Measurements from ENCODE around the gene LGALS3BP.
"Not testable (repeated sequence)": the region's sequence is repeated elsewhere in the genome, so short reads cannot be mapped to it uniquely, and the experiment has no call there.

LGALS3BP gene

GRCh38 chr17:78979780-78980623 is at the start of gene LGALS3BP:
LGALS3BP (minus strand) TSS chr17:78979923; CDS start chr17:78977191, 2,732 bp downstream.
- peak in 53 of 56 donors; percentile 40 to 88 (median 75) for DNase-seq

GRCh38 chr17:79028496-79029326 is 49.0 kb upstream of the LGALS3BP start:
- DNase-seq: no peak

- no peak for DNase-seq
Measured at GRCh38 chr17:79027925-79028491, 48.3 kb upstream of the LGALS3BP start.

- DNase-seq: no peak
Measured at GRCh38 chr17:79027274-79027924, 47.7 kb upstream of the LGALS3BP start.

- DNase-seq: no peak
Measured at GRCh38 chr17:79026376-79027273, 46.9 kb upstream of the LGALS3BP start.

- DNase-seq: no peak
Measured at GRCh38 chr17:79024901-79025737, 45.4 kb upstream of the LGALS3BP start.

- DNase-seq: peak in 1 of 56 donors; percentile 36
Measured at GRCh38 chr17:79023886-79024771, 44.4 kb upstream of the LGALS3BP start, which contains the start of gene C1QTNF1. C1QTNF1 (plus strand) TSS chr17:79024169; CDS start chr17:79043969, 19,800 bp downstream.

GRCh38 chr17:79023180-79023705 is 43.5 kb upstream of the LGALS3BP start:
- DNase-seq: no peak

GRCh38 chr17:79022507-79022991 is 42.8 kb upstream of the LGALS3BP start:
- DNase-seq: no peak

GRCh38 chr17:79021929-79022328 is 42.2 kb upstream of the LGALS3BP start:
- DNase-seq: not testable (repeated sequence)

GRCh38 chr17:79020631-79021301 is 41.0 kb upstream of the LGALS3BP start:
- no peak for DNase-seq

- DNase-seq: peak in 5 of 56 donors; percentile 5 to 46 (median 34)
Measured at GRCh38 chr17:79019632-79020584, 40.2 kb upstream of the LGALS3BP start.

GRCh38 chr17:79019261-79019631 is 39.5 kb upstream of the LGALS3BP start:
- DNase-seq: no peak

- no peak for DNase-seq
Measured at GRCh38 chr17:79018370-79018695, 38.6 kb upstream of the LGALS3BP start.

GRCh38 chr17:79017546-79018369 is 38.0 kb upstream of the LGALS3BP start:
- DNase-seq: no peak

Measured in nucleus accumbens (tissue), 56 donors.